A549 (cell line): ENCODE data around the gene IPO11. TPM values are rescaled to one million over a fixed set of nuclear protein-coding genes. Genes with fewer than 3 reads are reported as not detected.

Experiments used
- ATAC-seq, 2 experiments: fragments of 200-7000 bp in 1 of 2; fragments of >200 bp in 1 of 2; cut with Nextera tagmentation in 1 of 2; cut with Tn5 transposase in 1 of 2; 3 replicates each; pipeline versions ENCODE4 v1.8.0 to v1.9.1; 2018 to 2020; ENCODE audit warnings: mild to moderate bottlenecking in 1 of 2, moderate library complexity in 1 of 2
- CTCF ChIA-PET: fragments of 300-600 bp; sonication (Branson Sonifier 250); formaldehyde crosslinking; extraction: SDS; loops from one replicate; lab custom pipeline; 2021; ENCODE audit warnings: antibody characterized with exemption, inconsistent platforms; lab: Yijun Ruan, JAX
- POLR2A ChIA-PET: fragments of 350-600 bp; formaldehyde crosslinking; extraction: SDS; loops from one replicate; lab custom pipeline; 2021; ENCODE audit warnings: antibody characterized with exemption, inconsistent platforms; lab: Yijun Ruan, JAX
- DNase-seq, 2 experiments: peaks; one replicate each; pipeline versions ENCODE4 v3.0.0 to v3.0.0-alpha.2; 2011 to 2016; ENCODE audit warnings: low read depth in 1 of 2, low spot score in 1 of 2
- FAIRE-seq: peaks from 2 replicates; lab custom pipeline; 2011; peaks lifted over from hg19 to GRCh38; lab: Jason Lieb, UNC
- H3K27ac ChIP-seq, 2 experiments: fragments of >200 bp; sonication (Bioruptor Twin); formaldehyde crosslinking; 3 replicates each; pipeline ENCODE4 v1.5.1; 2016 to 2017
- H3K4me1 ChIP-seq: fragments of >200 bp; sonication (Bioruptor Twin); formaldehyde crosslinking; 3 replicates; pipeline ENCODE4 v1.6.1; 2016
- H3K4me2 ChIP-seq: fragments of >200 bp; sonication (Bioruptor Twin); formaldehyde crosslinking; 3 replicates; pipeline ENCODE4 v1.6.1; 2016
- H3K4me3 ChIP-seq: fragments of >200 bp; sonication (Bioruptor Twin); formaldehyde crosslinking; 3 replicates; pipeline ENCODE4 v1.5.1; 2016
- H3K9me3 ChIP-seq: fragments of >200 bp; sonication (Bioruptor Twin); formaldehyde crosslinking; 3 replicates; pipeline ENCODE4 v1.6.1; 2016
- BHLHE40 ChIP-seq: IDR thresholded peaks from 2 replicates; pipeline ENCODE4 v1.6.1; 2012; ENCODE audit warnings: low read depth, low read length, inconsistent platforms
- CHD4 ChIP-seq: fragments of 200-600 bp; sonication (generic); IDR thresholded peaks from 2 replicates; pipeline ENCODE4 v1.6.1; 2016; ENCODE audit warnings: antibody characterized with exemption, mild to moderate bottlenecking, borderline replicate concordance
- FOXS1 ChIP-seq: fragments of 250-450 bp; sonication (Bioruptor Pico); IDR thresholded peaks from 2 replicates; pipeline ENCODE4 v1.5.0; 2020; ENCODE audit warnings: mild to moderate bottlenecking, moderate library complexity
- HDAC2 ChIP-seq: fragments of 200-600 bp; sonication (generic); IDR thresholded peaks from 2 replicates; pipeline ENCODE4 v1.6.1; 2016
- HEYL ChIP-seq: fragments of 250-450 bp; sonication (Bioruptor Pico); IDR thresholded peaks from 2 replicates; pipeline ENCODE4 v1.8.0; 2021; ENCODE audit warnings: mild to moderate bottlenecking, moderate library complexity
- HMGXB4 ChIP-seq: fragments of 250-450 bp; sonication (Bioruptor Pico); IDR thresholded peaks from 2 replicates; pipeline ENCODE4 v1.5.0; 2021; ENCODE audit warnings: mild to moderate bottlenecking, moderate library complexity, borderline replicate concordance
- HOXB5 ChIP-seq: fragments of 250-450 bp; sonication (Bioruptor Pico); IDR thresholded peaks from 2 replicates; pipeline ENCODE4 v1.5.0; 2020; ENCODE audit warnings: mild to moderate bottlenecking, moderate library complexity
- KDM1A ChIP-seq: fragments of 200-600 bp; sonication (generic); IDR thresholded peaks from 2 replicates; pipeline ENCODE4 v1.6.1; 2016; ENCODE audit warnings: low read depth, mild to moderate bottlenecking
- MAX ChIP-seq: IDR thresholded peaks from 2 replicates; pipeline ENCODE4 v1.6.1; 2012
- MYC ChIP-seq: IDR thresholded peaks from 2 replicates; pipeline ENCODE4 v1.6.1; 2012; ENCODE audit warnings: mild to moderate bottlenecking, inconsistent platforms, low read length, improper control_type of control experiment, borderline replicate concordance
- NR3C1 ChIP-seq: fragments of >200 bp; sonication (Bioruptor Twin); formaldehyde crosslinking; IDR thresholded peaks from 3 replicates; pipeline ENCODE4 v1.6.1; 2017
- RAD21 ChIP-seq, 2 experiments: fragments of >200 bp in 1 of 2; sonication (Bioruptor Twin) in 1 of 2; formaldehyde crosslinking in 1 of 2; IDR thresholded peaks in 1 of 2; conservative IDR thresholded peaks in 1 of 2; 2 replicates in 1 of 2; 3 replicates in 1 of 2; pipeline ENCODE4 v1.6.1; 2012 to 2018; ENCODE audit warnings: inconsistent platforms in 1 of 2
- RARB ChIP-seq: fragments of 250-450 bp; sonication (Bioruptor Pico); IDR thresholded peaks from 2 replicates; pipeline ENCODE4 v1.8.0; 2021; ENCODE audit warnings: mild to moderate bottlenecking, moderate library complexity
- SMC3 ChIP-seq: fragments of >200 bp; sonication (Bioruptor Twin); formaldehyde crosslinking; IDR thresholded peaks from 3 replicates; pipeline ENCODE4 v1.6.1; 2018; ENCODE audit warnings: inconsistent platforms
- TFCP2L1 ChIP-seq: fragments of 250-450 bp; sonication (Bioruptor Pico); IDR thresholded peaks from 2 replicates; pipeline ENCODE4 v1.5.0; 2021; ENCODE audit warnings: mild to moderate bottlenecking
- TP53 ChIP-seq: fragments of 250-450 bp; sonication (Bioruptor Pico); IDR thresholded peaks from 2 replicates; pipeline ENCODE4 v1.5.0; 2021; ENCODE audit warnings: mild to moderate bottlenecking, moderate library complexity
- ZFP36 ChIP-seq: fragments of 450-650 bp; IDR thresholded peaks from 2 replicates; pipeline ENCODE4 v1.6.1; 2014; ENCODE audit warnings: borderline replicate concordance; ENCODE audit not compliant: partially characterized antibody
- WGBS: methylation state at CpG from one replicate; pipeline ENCODE4 v1.1.6; 2017; ENCODE audit errors: missing lambda C conversion rate; 5-methylcytosine and 5-hydroxymethylcytosine counted together
- polyA plus RNA-seq, 4 experiments: library from polyadenylated mRNA; depleted of rRNA in 3 of 4; stranded (reverse); fragments of >200 nt; fragmentation: RNase III in 1 of 4; extraction: RNeasy Plus Mini Kit Qiagen cat#74134 plus additional on column Dnase treatment in 1 of 4; gene quantifications; 2 replicates in 3 of 4; 3 replicates in 1 of 4; pipeline ENCODE4 v1.2.3, GENCODE V29; 2011 to 2017
- TF ChIP-seq, protein P1 (sequence below): fragments of 200-600 bp; sonication (generic); IDR thresholded peaks from 2 replicates; pipeline ENCODE4 v1.6.1; 2016; ENCODE audit warnings: antibody characterized with exemption, mild to moderate bottlenecking, moderate library complexity

The IPO11 gene
- polyA plus RNA-seq, 2 of the 4 experiments (the other 2 are of a cell fraction), result 20.7 to 33.0 TPM

GRCh38 chr5:62413711-62414110 lies 1.1 kb downstream of the IPO11 start:
- no peak for TF ChIP-seq NR3C1
- no peak for TF ChIP-seq HOXB5
- TF ChIP-seq KDM1A, result no peak
- no peak for TF ChIP-seq HDAC2
- no peak for TF ChIP-seq ZFP36
- TF ChIP-seq BHLHE40, result no peak
- no peak for TF ChIP-seq TP53 (CRISPR knock-in tag)
- TF ChIP-seq, protein P1, sequence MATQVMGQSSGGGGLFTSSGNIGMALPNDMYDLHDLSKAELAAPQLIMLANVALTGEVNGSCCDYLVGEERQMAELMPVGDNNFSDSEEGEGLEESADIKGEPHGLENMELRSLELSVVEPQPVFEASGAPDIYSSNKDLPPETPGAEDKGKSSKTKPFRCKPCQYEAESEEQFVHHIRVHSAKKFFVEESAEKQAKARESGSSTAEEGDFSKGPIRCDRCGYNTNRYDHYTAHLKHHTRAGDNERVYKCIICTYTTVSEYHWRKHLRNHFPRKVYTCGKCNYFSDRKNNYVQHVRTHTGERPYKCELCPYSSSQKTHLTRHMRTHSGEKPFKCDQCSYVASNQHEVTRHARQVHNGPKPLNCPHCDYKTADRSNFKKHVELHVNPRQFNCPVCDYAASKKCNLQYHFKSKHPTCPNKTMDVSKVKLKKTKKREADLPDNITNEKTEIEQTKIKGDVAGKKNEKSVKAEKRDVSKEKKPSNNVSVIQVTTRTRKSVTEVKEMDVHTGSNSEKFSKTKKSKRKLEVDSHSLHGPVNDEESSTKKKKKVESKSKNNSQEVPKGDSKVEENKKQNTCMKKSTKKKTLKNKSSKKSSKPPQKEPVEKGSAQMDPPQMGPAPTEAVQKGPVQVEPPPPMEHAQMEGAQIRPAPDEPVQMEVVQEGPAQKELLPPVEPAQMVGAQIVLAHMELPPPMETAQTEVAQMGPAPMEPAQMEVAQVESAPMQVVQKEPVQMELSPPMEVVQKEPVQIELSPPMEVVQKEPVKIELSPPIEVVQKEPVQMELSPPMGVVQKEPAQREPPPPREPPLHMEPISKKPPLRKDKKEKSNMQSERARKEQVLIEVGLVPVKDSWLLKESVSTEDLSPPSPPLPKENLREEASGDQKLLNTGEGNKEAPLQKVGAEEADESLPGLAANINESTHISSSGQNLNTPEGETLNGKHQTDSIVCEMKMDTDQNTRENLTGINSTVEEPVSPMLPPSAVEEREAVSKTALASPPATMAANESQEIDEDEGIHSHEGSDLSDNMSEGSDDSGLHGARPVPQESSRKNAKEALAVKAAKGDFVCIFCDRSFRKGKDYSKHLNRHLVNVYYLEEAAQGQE, result no peak
- TF ChIP-seq, all 56 proteins: peak for 0
- Histone ChIP-seq H3K4me2 (peak overlapping the region; percentile 98), H3K27ac (peak overlapping the region; percentile 80 to 90; a peak in 4 of 6 replicates), H3K4me1 (peaks cover 18% of the 10 kb centered on the region), H3K4me3 (peak overlapping the region; percentile 83), H3K9me3 (no peaks in the 10 kb centered on the region)
- FAIRE-seq (no peak), ATAC-seq (no peak), DNase-seq (no peak)
- WGBS, result 51% methylated on average over 3 of the region's 3 CpGs
- ChIA-PET CTCF (no interaction called here), POLR2A (interaction anchor here (2.8 kb wide), 1 partner anchor 11 kb away, joined by 87 read pairs; the partner anchor contains the start of gene DIMT1)

DNA sequence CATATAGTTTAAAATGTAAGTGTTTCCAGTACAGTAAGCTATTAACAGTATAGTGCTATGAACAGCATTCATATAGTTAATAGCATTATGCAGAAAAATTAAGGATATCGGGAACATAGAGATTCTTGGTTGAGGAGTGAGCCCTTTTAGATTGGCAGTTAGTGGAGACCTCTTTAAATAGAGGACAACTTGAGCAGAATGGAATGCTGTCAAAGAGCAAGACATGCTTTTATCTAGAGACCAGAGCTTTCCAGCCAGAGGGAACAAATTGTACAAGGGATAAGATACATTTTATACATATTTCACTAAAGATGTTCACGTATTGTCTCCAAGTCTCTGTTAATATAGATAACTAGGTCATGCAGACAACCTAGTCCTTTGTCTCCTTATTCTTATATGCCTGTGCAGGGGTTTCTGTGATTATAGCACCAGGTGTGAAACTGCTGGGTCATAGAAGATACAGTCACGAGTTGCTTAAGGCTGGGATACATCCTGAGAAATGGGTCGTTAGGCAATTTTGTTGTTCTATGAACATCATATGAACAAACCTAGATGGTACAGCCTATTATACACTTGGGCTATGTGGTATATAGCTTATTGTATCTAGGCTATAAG lies 6.0 kb downstream of the IPO11 start:
- no peaks in the 10 kb centered on the region for H3K9me3 ChIP-seq
- H3K4me1 ChIP-seq, result peaks cover 13% of the 10 kb centered on the region
- no peak for ATAC-seq
- no peak overlapping the region for H3K27ac ChIP-seq
- H3K4me2 ChIP-seq, result no peak overlapping the region
- ChIA-PET CTCF (interaction anchor here (1.0 kb wide), 1 partner anchor 42 kb away, joined by 4 read pairs; no protein-coding TSS in a partner anchor), POLR2A (interaction anchor here (1.3 kb wide), 1 partner anchor 15 kb away, joined by 5 read pairs; the partner anchor contains the start of gene DIMT1)
- WGBS, result 93% methylated on average over 4 of the region's 4 CpGs
- FAIRE-seq, result no peak
- H3K4me3 ChIP-seq, result no peak overlapping the region
- DNase-seq, result no peak
- TF ChIP-seq RAD21 (conservative IDR thresholded peaks at IDR 0.05 in 1 of 2, IDR thresholded peaks at IDR 0.05 in 1 of 2) (no peak), CHD4 (no peak), RARB (CRISPR knock-in tag) (no peak), HMGXB4 (CRISPR knock-in tag) (no peak), MAX (no peak), TFCP2L1 (CRISPR knock-in tag) (no peak), FOXS1 (CRISPR knock-in tag) (no peak), HOXB5 (no peak), SMC3 (no peak), HEYL (CRISPR knock-in tag) (no peak), MYC (no peak)
